GM18519 (cell line): ENCODE data around the gene CDYL2.
"Not testable (repeated sequence)": the region's sequence is repeated elsewhere in the genome, so short reads cannot be mapped to it uniquely, and the experiment has no call there.

ENCODE experiments used
- ATAC-seq: cut with Tn5 transposase; IDR thresholded peaks from one replicate; pipeline ENCODE4 v1.9.1; 2021; ENCODE audit warnings: mild to moderate bottlenecking, moderate library complexity; ENCODE audit not compliant: unreplicated experiment, low FRiP score

The CDYL2 gene

GRCh38 chr16:80751167-80751566 is 53.2 kb downstream of the CDYL2 start:
- no peak for ATAC-seq

DNA sequence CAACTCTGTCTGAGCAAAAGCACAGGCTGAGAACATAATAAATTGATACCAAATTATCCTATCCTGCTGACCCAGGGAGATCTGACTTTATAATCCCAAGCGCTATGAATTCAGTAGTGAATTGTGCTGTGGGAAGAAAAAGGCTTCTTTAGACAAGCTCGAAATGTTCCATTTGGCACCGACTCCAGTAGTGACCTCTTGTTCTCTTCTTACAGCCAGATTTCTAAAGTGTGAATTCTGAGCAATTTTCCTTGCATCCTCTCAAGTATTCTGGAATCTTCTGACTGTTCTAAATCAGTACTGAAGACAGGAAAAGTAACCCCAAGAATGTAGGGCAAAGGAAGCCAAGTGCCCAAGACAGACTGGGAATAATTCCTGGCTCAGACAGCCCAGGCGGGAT is 58.2 kb downstream of the CDYL2 start:
- no peak for ATAC-seq

GRCh38 chr16:80744856-80745255 is 59.5 kb downstream of the CDYL2 start:
- no peak for ATAC-seq

DNA sequence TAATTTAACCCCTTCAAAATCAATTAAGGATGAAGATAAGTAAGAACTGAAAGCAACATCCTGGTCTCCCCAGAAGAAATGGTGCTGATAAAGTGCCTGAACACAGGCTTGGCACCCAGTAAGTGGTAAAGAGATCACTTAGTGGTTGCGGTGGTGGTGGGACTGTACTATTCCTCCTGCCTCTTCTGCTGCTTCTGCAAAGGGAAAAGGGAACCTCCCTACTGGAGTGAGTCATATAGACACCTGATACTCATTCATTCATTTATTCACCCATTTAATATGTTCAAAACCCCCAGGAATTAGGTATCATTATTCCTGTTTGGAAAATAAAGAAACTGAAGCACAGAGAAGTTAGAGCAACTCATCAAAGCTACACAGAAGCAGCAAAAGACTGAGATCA is 60.6 kb downstream of the CDYL2 start:
- ATAC-seq = no peak

- no peak for ATAC-seq
Observed at GRCh38 chr16:80743273-80743672, 61.1 kb downstream of the CDYL2 start.

GRCh38 chr16:80742331-80742730 is 62.1 kb downstream of the CDYL2 start:
- no peak for ATAC-seq

DNA sequence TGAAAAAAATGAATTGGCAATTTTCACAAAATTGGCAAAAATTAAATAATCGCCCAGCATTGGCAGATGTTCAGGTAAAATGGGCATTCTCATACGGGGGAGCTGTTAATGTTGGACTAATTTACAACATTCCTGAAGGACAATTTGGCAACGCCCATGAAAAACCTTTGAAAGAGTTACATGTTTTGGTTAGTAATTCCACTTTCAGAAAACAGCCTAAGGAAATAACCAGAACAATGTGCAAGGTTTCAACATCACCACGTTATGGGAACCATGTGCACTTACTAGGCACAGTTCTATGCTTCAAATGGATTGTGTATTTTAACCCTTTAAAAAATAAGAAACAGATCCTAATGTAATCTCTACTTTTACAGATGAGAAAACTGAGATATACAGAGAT is 62.7 kb downstream of the CDYL2 start:
- ATAC-seq = no peak

- ATAC-seq = no peak
Observed at GRCh38 chr16:80739523-80739922, 64.9 kb downstream of the CDYL2 start.

DNA sequence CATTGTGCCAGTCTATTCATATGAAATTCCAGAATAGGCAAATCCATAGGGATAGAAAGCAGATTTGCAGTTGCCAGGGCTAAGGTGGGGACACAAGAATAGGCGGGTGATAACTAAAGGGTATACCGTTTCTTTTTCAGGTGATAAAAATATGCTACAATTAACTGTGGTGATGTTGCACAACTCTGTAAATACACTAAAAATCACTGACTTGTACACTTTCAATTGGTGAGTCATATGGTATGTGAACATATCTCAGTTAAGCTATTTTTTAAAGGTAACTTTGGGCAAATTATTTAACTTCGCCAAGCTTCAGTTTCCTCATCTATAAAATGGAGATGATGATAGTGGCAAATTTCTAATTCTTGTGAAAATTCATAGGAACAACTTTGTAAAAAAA is 65.9 kb downstream of the CDYL2 start:
- ATAC-seq = no peak

GRCh38 chr16:80735846-80736245 is 68.6 kb downstream of the CDYL2 start:
- no peak for ATAC-seq

GRCh38 chr16:80733407-80733806 is 71.0 kb downstream of the CDYL2 start:
- no peak for ATAC-seq

DNA sequence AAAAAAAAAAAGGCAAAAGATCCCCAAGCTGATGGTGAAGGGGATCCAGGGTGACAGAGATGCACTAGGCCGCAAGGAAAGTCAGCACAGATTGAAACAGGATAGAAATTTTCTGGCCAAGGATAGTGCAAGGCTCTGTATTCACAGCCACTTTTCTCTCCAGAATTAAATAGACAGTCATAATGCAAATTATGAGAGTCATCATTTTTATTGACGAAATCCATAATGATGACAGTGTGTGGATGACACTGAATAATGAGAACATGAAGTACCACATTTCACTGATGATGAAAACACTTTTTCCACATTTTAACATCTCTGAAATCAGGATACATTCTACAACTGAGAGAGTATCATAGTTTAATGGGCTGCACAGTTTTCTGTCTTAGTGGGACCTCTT is 72.5 kb downstream of the CDYL2 start:
- ATAC-seq = no peak

GRCh38 chr16:80727066-80727763 is 77.2 kb downstream of the CDYL2 start:
- not testable (repeated sequence) for ATAC-seq

GRCh38 chr16:80725566-80726162 is 78.7 kb downstream of the CDYL2 start:
- no peak for ATAC-seq

DNA sequence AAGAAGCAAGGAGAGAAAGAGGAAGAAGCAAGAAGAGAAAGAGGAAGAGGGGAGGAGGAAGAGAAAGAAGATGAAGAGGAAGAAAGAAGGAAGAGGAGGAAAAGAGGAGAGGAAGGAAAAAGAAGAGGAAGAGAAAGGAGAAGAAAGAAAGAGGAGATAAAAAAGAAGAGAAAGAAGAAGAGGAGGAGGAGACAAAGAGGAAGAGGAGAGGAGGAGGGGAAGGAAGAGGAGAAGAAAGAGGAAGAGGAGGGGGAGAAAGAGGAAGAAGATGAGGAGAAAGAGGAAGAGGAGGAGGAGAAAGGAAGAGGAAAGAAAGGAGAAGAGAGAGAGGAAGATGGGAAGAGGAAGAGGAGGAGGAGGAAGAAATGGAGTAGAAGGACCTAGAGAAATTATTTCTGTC is 80.4 kb downstream of the CDYL2 start:
- no peak for ATAC-seq

GRCh38 chr16:80723091-80723490 is 81.3 kb downstream of the CDYL2 start:
- no peak for ATAC-seq

GRCh38 chr16:80720804-80721371 is 83.5 kb downstream of the CDYL2 start:
- ATAC-seq = no peak

- ATAC-seq = peak; percentile 42
Observed at GRCh38 chr16:80719573-80719972, 84.8 kb downstream of the CDYL2 start.

GRCh38 chr16:80718480-80719220 is 85.7 kb downstream of the CDYL2 start:
- no peak for ATAC-seq

DNA sequence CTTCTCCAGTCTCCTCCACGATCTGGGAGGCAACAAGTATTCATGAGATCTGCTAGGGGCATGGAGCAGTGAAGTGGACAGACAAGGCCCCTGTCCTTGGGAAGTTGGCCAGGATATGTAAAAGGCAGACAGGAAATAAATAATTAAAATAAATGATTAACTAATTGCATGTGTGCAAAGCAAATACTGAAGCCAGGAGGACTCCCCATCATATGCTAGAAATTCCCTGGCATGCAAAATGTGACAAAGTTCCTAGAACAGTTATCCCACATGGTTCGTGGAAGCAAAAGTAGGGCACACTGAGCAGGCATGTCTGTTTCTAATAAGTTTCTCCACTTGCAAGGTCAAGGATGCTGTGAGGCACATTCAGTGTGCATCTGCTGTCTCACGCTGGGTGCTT is 86.8 kb downstream of the CDYL2 start:
- ATAC-seq = no peak

- no peak for ATAC-seq
Observed at GRCh38 chr16:80716564-80717139, 87.7 kb downstream of the CDYL2 start.
